Gastrocnemius medialis (tissue), 4 donors: ENCODE measurements around the gene OSGEPL1.

Source experiments
- POLR2A ChIP-seq, 2 donors: fragments of 450-650 bp; IDR thresholded peaks; one replicate each; pipeline ENCODE4 v1.6.1; 2017; ENCODE audit warnings: antibody characterized with exemption in 2 of 2, mild to moderate bottlenecking in 2 of 2, moderate library complexity in 2 of 2
- TF ChIP-seq, protein P1 (sequence below), 5 experiments: fragments of 450-650 bp in 3 of 5; fragments of 200-600 bp in 2 of 5; sonication (generic) in 2 of 5; IDR thresholded peaks in 4 of 5; conservative IDR thresholded peaks in 1 of 5; 1 replicate in 4 of 5; 2 replicates in 1 of 5; pipeline ENCODE4 v1.5.1; 2016 to 2019; ENCODE audit warnings: antibody characterized with exemption in 5 of 5, mild to moderate bottlenecking in 3 of 5, moderate library complexity in 3 of 5

DNA sequence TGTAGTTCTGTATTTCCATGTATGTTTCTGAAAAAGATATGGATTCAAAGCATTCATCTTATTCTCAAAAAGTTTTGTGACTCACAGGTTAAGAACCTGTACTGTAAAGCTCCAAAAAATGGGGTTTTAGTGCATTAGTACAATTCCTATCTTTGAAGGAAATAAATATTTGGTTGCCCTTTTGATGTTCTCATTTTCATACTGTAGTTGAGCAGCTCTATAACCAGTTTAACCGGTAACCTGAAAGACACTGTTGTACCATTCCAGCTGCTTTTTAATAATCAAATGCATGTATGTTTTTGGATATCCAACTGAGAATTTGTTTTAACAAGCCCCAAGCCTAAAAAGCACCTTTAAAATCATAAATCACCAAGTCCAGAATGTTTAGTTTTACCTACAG lies 9.6 kb upstream of the OSGEPL1 start:
- TF ChIP-seq POLR2A (IDR thresholded peaks at IDR 0.05), result no peak
- TF ChIP-seq, protein P1, sequence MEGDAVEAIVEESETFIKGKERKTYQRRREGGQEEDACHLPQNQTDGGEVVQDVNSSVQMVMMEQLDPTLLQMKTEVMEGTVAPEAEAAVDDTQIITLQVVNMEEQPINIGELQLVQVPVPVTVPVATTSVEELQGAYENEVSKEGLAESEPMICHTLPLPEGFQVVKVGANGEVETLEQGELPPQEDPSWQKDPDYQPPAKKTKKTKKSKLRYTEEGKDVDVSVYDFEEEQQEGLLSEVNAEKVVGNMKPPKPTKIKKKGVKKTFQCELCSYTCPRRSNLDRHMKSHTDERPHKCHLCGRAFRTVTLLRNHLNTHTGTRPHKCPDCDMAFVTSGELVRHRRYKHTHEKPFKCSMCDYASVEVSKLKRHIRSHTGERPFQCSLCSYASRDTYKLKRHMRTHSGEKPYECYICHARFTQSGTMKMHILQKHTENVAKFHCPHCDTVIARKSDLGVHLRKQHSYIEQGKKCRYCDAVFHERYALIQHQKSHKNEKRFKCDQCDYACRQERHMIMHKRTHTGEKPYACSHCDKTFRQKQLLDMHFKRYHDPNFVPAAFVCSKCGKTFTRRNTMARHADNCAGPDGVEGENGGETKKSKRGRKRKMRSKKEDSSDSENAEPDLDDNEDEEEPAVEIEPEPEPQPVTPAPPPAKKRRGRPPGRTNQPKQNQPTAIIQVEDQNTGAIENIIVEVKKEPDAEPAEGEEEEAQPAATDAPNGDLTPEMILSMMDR (IDR thresholded peaks at IDR 0.05 in 4 of 5, conservative IDR thresholded peaks at IDR 0.05 in 1 of 5), result no peak
